PFSK-1 (cell line): ENCODE results near the gene HPN.

ENCODE experiments used
- FOXP2 ChIP-seq: optimal IDR thresholded peaks from 2 replicates; pipeline ENCODE3; 2011; ENCODE audit warnings: borderline replicate concordance, control low read depth, inconsistent platforms; ENCODE audit not compliant: insufficient read depth; ENCODE audit errors: extremely low read length, extremely low read depth
- POLR2AphosphoS5 ChIP-seq: IDR thresholded peaks from 2 replicates; pipeline ENCODE4 v1.6.1; 2012; ENCODE audit warnings: low read depth, mild to moderate bottlenecking, control low read depth, low read length, moderate library complexity
- REST ChIP-seq, 2 experiments: IDR thresholded peaks; 2 replicates each; pipeline versions ENCODE4 v1.6.1 to v1.8.0; 2011 to 2012; ENCODE audit warnings: low read depth in 2 of 2, low read length in 2 of 2, control low read depth in 1 of 2, inconsistent platforms in 1 of 2, mild to moderate bottlenecking in 1 of 2, moderate library complexity in 1 of 2; ENCODE audit not compliant: insufficient read depth in 1 of 2
- SIN3A ChIP-seq: IDR thresholded peaks from 2 replicates; pipeline ENCODE4 v1.6.1; 2012; ENCODE audit warnings: mild to moderate bottlenecking, low read length, moderate library complexity, borderline replicate concordance; ENCODE audit not compliant: insufficient read depth
- TAF1 ChIP-seq: IDR thresholded peaks from 2 replicates; pipeline ENCODE4 v1.6.1; 2012; ENCODE audit warnings: low read length, control low read depth, borderline replicate concordance; ENCODE audit not compliant: insufficient read depth

HPN gene

GRCh38 chr19:35098413-35099049, 57.0 kb downstream of the HPN start:
- no peak for TF ChIP-seq FOXP2
- no peak for TF ChIP-seq REST (IDR thresholded peaks at IDR 0.05; ENCODE audit: insufficient read depth in 1 of 2, low read depth in 2 of 2, low read length in 2 of 2)
- no peak for TF ChIP-seq TAF1
- no peak for TF ChIP-seq SIN3A
- TF ChIP-seq POLR2AphosphoS5, result no peak

- no peak for TF ChIP-seq TAF1
- no peak for TF ChIP-seq SIN3A
- no peak for TF ChIP-seq FOXP2
- TF ChIP-seq REST (IDR thresholded peaks at IDR 0.05; ENCODE audit: insufficient read depth in 1 of 2, low read depth in 2 of 2, low read length in 2 of 2), result no peak
- no peak for TF ChIP-seq POLR2AphosphoS5
These were observed 57.8 kb downstream of the HPN start for GRCh38 chr19:35099155-35099896.

GRCh38 chr19:35099897-35100275, 58.4 kb downstream of the HPN start:
- TF ChIP-seq FOXP2 (no peak), REST (IDR thresholded peaks at IDR 0.05; ENCODE audit: insufficient read depth in 1 of 2, low read depth in 2 of 2, low read length in 2 of 2) (no peak)

- no peak for TF ChIP-seq SIN3A
- no peak for TF ChIP-seq REST (IDR thresholded peaks at IDR 0.05; ENCODE audit: insufficient read depth in 1 of 2, low read depth in 2 of 2, low read length in 2 of 2)
- TF ChIP-seq POLR2AphosphoS5, result no peak
- no peak for TF ChIP-seq FOXP2
- TF ChIP-seq TAF1, result no peak
These were observed 59.3 kb downstream of the HPN start for GRCh38 chr19:35100588-35101533.
